WTC11 (cell line): ENCODE results near the gene CAMTA1.

Experiments used
- AFF4 ChIP-seq: sonication (generic); formaldehyde crosslinking; IDR thresholded peaks from 2 replicates; pipeline ENCODE4 v1.8.1; 2023; ENCODE audit warnings: mild to moderate bottlenecking, missing genetic modification reagents, borderline replicate concordance
- ELF4 ChIP-seq: sonication (generic); formaldehyde crosslinking; IDR thresholded peaks from 2 replicates; pipeline ENCODE4 v1.8.1; 2022; ENCODE audit warnings: low read depth, mild to moderate bottlenecking, moderate library complexity, missing genetic modification reagents
- FOXJ3 ChIP-seq: sonication (generic); formaldehyde crosslinking; IDR thresholded peaks from 2 replicates; pipeline ENCODE4 v1.9.0; 2021; ENCODE audit warnings: missing genetic modification reagents, mild to moderate bottlenecking, borderline replicate concordance
- FOXK1 ChIP-seq: sonication (generic); formaldehyde crosslinking; IDR thresholded peaks from 2 replicates; pipeline ENCODE4 v1.8.0; 2022; ENCODE audit warnings: mild to moderate bottlenecking, moderate library complexity, missing genetic modification reagents
- GABPB1 ChIP-seq: sonication (generic); formaldehyde crosslinking; IDR thresholded peaks from 2 replicates; pipeline ENCODE4 v1.8.1; 2023; ENCODE audit warnings: mild to moderate bottlenecking, missing genetic modification reagents
- KAT7 ChIP-seq: sonication (generic); formaldehyde crosslinking; IDR thresholded peaks from 2 replicates; pipeline ENCODE4 v1.8.1; 2023; ENCODE audit warnings: missing genetic modification reagents, mild to moderate bottlenecking, borderline replicate concordance
- MXD4 ChIP-seq: fragments of 250-450 bp; sonication (Bioruptor Pico); IDR thresholded peaks from 2 replicates; pipeline ENCODE4 v1.8.0; 2021; ENCODE audit warnings: mild to moderate bottlenecking, moderate library complexity, borderline replicate concordance
- RORB ChIP-seq: fragments of 250-450 bp; sonication (Bioruptor Pico); IDR thresholded peaks from 2 replicates; pipeline ENCODE4 v1.9.0; 2021; ENCODE audit warnings: mild to moderate bottlenecking
- ZNF138 ChIP-seq: sonication (generic); formaldehyde crosslinking; conservative IDR thresholded peaks from 2 replicates; pipeline ENCODE4 v1.8.1; 2022; ENCODE audit warnings: mild to moderate bottlenecking, moderate library complexity, missing genetic modification reagents
- TF ChIP-seq, protein P1 (sequence below): fragments of 200-600 bp; IDR thresholded peaks from 2 replicates; pipeline ENCODE4 v1.8.0; 2022; ENCODE audit warnings: antibody characterized with exemption
- TF ChIP-seq, protein P2 (sequence below): sonication (generic); formaldehyde crosslinking; IDR thresholded peaks from 2 replicates; pipeline ENCODE4 v1.8.0; 2022; ENCODE audit warnings: mild to moderate bottlenecking, missing genetic modification reagents
- TF ChIP-seq, protein P3 (sequence below): fragments of 250-450 bp; sonication (Bioruptor Pico); IDR thresholded peaks from 2 replicates; pipeline ENCODE4 v2.1.2; 2022; ENCODE audit warnings: mild to moderate bottlenecking, moderate library complexity
- TF ChIP-seq, protein P4 (sequence below): sonication (generic); formaldehyde crosslinking; IDR thresholded peaks from 2 replicates; pipeline ENCODE4 v1.8.1; 2023; ENCODE audit warnings: mild to moderate bottlenecking, missing genetic modification reagents, moderate library complexity

GRCh38 chr1:7732331-7732730, 947.1 kb downstream of the CAMTA1 start:
- TF ChIP-seq MXD4 (no peak), KAT7 (no peak), AFF4 (no peak), FOXJ3 (no peak), GABPB1 (CRISPR knock-in tag) (no peak), ZNF138 (CRISPR knock-in tag) (no peak), FOXK1 (CRISPR knock-in tag) (no peak), ELF4 (CRISPR knock-in tag) (no peak), RORB (CRISPR knock-in tag) (no peak)
- TF ChIP-seq, protein P1, sequence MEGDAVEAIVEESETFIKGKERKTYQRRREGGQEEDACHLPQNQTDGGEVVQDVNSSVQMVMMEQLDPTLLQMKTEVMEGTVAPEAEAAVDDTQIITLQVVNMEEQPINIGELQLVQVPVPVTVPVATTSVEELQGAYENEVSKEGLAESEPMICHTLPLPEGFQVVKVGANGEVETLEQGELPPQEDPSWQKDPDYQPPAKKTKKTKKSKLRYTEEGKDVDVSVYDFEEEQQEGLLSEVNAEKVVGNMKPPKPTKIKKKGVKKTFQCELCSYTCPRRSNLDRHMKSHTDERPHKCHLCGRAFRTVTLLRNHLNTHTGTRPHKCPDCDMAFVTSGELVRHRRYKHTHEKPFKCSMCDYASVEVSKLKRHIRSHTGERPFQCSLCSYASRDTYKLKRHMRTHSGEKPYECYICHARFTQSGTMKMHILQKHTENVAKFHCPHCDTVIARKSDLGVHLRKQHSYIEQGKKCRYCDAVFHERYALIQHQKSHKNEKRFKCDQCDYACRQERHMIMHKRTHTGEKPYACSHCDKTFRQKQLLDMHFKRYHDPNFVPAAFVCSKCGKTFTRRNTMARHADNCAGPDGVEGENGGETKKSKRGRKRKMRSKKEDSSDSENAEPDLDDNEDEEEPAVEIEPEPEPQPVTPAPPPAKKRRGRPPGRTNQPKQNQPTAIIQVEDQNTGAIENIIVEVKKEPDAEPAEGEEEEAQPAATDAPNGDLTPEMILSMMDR = no peak
- TF ChIP-seq, protein P2, sequence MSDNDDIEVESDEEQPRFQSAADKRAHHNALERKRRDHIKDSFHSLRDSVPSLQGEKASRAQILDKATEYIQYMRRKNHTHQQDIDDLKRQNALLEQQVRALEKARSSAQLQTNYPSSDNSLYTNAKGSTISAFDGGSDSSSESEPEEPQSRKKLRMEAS (CRISPR knock-in tag) = no peak
- TF ChIP-seq, protein P3, sequence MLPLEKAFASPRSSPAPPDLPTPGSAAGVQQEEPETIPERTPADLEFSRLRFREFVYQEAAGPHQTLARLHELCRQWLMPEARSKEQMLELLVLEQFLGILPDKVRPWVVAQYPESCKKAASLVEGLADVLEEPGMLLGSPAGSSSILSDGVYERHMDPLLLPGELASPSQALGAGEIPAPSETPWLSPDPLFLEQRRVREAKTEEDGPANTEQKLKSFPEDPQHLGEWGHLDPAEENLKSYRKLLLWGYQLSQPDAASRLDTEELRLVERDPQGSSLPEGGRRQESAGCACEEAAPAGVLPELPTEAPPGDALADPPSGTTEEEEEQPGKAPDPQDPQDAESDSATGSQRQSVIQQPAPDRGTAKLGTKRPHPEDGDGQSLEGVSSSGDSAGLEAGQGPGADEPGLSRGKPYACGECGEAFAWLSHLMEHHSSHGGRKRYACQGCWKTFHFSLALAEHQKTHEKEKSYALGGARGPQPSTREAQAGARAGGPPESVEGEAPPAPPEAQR (CRISPR knock-in tag) = no peak
- TF ChIP-seq, protein P4, sequence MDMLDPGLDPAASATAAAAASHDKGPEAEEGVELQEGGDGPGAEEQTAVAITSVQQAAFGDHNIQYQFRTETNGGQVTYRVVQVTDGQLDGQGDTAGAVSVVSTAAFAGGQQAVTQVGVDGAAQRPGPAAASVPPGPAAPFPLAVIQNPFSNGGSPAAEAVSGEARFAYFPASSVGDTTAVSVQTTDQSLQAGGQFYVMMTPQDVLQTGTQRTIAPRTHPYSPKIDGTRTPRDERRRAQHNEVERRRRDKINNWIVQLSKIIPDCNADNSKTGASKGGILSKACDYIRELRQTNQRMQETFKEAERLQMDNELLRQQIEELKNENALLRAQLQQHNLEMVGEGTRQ (CRISPR knock-in tag) = no peak
